GM19328 (cell line): ENCODE results near the gene NXPH1.

Source experiments
- ATAC-seq: cut with Tn5 transposase; IDR thresholded peaks from one replicate; pipeline ENCODE4 v1.9.1; 2021; ENCODE audit warnings: mild to moderate bottlenecking, moderate library complexity; ENCODE audit not compliant: unreplicated experiment

NXPH1 gene

GRCh38 chr7:8433477-8434289 is at the start of gene NXPH1:
Gene NXPH1 (plus strand): TSS chr7:8433609.
- ATAC-seq = no peak

- no peak for ATAC-seq
Observed at GRCh38 chr7:8384901-8385300, 48.5 kb upstream of the NXPH1 start.

- peak; percentile 68 for ATAC-seq
Observed at GRCh38 chr7:8386926-8387550, 46.4 kb upstream of the NXPH1 start.

- ATAC-seq = peak; percentile 20
Observed at GRCh38 chr7:8387551-8388256, 45.7 kb upstream of the NXPH1 start.

- ATAC-seq = no peak
Observed at GRCh38 chr7:8388257-8388625, 45.2 kb upstream of the NXPH1 start.

- no peak for ATAC-seq
Observed at GRCh38 chr7:8389593-8390261, 43.7 kb upstream of the NXPH1 start.

- no peak for ATAC-seq
Observed at GRCh38 chr7:8390262-8390626, 43.2 kb upstream of the NXPH1 start.

- ATAC-seq = no peak
Observed at GRCh38 chr7:8391353-8392062, 41.9 kb upstream of the NXPH1 start.

- ATAC-seq = no peak
Observed at GRCh38 chr7:8396294-8396693, 37.1 kb upstream of the NXPH1 start.

- no peak for ATAC-seq
Observed at GRCh38 chr7:8408871-8409270, 24.5 kb upstream of the NXPH1 start.

- no peak for ATAC-seq
Observed at GRCh38 chr7:8411103-8411502, 22.3 kb upstream of the NXPH1 start.

GRCh38 chr7:8413600-8413999 is 19.8 kb upstream of the NXPH1 start:
- ATAC-seq = no peak

- ATAC-seq = peak; percentile 89
Observed at GRCh38 chr7:8418629-8419245, 14.7 kb upstream of the NXPH1 start.

- ATAC-seq = no peak
Observed at GRCh38 chr7:8422177-8422576, 11.2 kb upstream of the NXPH1 start.

GRCh38 chr7:8423057-8423456 is 10.4 kb upstream of the NXPH1 start:
- ATAC-seq = no peak

- no peak for ATAC-seq
Observed at GRCh38 chr7:8425223-8425622, 8.2 kb upstream of the NXPH1 start.

- ATAC-seq = no peak
Observed at GRCh38 chr7:8430643-8431042, 2.8 kb upstream of the NXPH1 start.

- ATAC-seq = no peak
Observed at GRCh38 chr7:8434290-8435002, 1.0 kb downstream of the NXPH1 start.

GRCh38 chr7:8435095-8435494 is 1.7 kb downstream of the NXPH1 start:
- ATAC-seq = no peak
